SKM-1 treated with dmso at 0.1 percent for 144 hours (cell line): ENCODE data around the gene RNF175.

Experiments
- DNase-seq: peaks from one replicate; lab custom pipeline; 2025; ENCODE audit not compliant: unreplicated experiment; lab: John Stamatoyannopoulos, UW

RNF175 gene

DNA sequence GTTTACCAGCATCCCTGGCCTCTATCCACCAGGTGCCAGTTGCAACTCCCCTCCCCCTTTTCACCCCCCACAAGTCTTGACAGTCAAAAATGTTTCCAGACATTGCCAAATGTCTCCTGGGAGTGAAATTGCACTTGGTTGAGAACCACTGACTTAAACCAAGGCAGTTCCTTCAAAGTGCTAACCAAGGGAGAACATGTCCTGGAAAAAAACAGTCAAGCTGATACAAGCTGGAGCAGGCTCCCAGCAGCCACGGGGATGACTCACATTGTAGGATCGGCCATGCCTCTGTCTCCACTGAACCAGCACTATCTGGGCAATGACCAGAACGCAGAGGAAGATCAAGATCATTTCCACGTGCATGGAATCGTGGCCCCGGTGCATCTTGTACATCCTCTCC, 11.4 kb downstream of the RNF175 start:
- DNase-seq: no peak

DNA sequence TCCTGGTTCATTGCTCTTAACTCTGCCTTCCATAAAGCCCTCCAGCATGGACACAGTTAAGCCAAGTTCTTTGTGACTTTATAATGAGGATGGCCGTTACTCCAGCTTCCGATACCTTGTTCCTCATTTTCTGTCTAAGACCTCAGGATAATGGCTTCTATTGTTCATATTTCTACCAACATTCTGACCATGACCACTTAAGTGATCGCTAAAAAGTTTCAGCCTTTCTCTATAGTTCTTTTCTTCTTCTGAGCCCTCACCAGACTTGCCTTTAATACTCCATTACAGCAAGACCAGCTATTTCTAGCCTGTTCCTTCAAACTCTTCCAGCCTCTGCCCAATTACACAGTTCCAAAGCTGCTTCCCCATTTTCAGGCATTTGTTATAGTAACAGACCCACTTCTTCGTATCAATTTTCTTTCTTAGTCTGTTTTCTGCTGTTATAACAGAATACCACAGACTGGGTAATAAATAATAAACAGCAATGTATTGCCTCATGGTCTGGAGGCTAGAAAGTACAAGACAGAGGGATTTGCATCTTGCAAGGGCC, 12.3 kb downstream of the RNF175 start:
- peak; percentile 17 for DNase-seq

DNA sequence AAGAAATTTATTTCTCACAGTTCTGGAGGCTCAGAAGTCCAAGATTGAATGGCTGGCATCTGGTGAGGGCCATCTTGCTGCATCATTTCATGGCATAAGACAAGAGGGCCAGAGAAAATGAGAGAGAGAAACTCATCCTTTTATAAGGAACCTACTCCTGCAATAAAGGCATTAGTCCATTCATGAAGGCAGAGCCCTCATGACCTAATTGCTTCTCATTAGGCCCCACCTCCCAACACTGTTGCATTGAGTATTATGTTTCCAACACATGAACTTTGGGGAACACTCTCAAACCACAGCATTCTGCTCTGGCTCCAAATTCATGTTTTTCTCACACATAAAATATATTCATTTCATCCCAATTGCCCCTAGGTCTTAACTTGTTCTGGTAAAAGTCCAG, 14.2 kb downstream of the RNF175 start:
- DNase-seq: no peak

DNA sequence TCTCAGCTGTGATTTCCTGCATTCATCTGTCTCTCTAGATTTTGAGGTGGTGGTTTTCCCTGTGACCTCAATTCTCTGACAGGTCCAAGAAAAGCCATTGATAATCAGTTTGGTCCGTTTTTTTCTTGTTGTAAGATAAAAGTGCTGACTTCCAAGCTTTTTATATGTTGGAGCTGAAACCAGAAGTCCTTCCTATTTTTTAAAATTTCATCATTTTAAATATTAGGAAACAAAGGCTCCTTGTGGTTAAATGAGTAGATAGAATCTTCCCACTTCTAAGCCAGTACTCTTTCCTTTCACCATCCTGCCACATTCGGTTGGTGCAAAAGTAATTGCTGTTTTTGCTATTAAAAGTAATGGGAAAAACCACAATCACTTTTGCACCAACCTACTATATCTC, 18.3 kb downstream of the RNF175 start:
- DNase-seq: no peak

DNA sequence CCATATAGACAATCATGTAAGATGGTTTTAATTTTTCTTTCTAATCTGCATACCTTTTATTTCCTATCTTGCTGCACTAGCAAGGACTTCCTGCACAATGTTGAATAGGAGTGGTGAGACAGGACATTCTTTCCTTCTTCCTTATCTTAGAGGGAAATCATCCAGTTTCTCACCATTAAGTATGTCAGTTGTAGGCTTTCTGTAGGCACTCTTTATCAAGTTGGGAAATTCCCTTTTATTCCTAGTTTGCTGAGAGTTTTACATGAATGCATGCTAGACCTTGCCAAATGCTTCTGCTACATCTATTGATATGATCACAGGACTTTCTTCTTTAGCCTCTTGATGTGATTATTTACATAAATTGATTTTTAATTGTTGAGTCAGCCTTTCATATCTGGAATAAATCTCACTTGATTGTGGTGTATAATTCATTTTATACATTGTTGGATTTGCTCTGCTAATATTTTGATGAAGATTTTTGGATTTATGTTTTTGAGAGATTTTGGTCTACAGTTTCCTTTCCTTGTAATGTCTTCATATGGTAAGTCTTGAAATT, 23.8 kb downstream of the RNF175 start:
- DNase-seq: no peak

DNA sequence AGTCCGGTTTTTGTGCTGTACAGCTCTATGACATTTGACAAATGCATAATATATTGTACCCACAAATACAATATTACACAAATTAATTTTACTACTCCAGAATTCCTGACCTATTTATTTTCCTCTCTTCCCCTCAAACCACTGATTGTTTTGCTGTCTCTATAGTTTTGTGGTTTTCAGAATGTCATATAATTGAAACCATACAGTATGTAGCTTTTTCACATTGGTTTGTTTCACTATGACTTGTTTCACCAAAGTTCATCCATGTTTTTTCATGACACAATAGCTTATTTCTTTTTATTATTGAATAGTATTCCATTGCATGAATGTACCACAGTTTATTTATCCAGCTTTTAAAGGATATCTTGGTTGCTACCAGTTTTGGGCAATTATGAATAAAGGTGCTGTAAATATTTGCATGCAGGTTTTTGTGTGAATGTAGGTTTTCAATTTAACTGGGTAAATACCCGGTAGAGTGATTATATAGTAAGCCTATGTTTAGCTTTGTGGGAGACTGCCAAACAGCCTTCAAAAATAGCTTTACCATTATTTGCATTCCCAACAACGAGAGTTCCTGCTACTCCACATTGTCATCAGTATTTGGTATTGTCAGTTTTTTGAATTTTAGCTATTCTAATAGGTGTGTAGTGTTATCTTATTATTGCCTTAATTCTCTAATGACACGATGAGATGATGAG, 25.9 kb downstream of the RNF175 start:
- DNase-seq: no peak

DNA sequence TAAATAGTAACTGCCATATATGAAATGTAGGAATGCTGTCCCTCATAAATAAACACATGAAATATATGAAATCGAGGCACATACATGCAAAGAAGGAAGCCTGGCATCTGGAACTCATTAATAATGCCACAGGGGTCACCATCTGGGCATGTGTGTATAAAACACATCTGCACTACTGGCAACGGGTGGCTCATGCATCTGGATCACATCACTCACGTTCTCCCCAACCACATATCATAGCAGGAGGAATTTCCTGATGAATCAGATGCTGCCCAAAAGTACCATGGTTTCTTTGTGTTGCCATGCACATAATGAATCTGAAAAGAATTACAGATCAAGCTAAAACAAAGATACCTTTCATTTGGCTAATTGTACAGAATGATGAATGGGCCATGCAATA, 28.6 kb downstream of the RNF175 start:
- DNase-seq: no peak

DNA sequence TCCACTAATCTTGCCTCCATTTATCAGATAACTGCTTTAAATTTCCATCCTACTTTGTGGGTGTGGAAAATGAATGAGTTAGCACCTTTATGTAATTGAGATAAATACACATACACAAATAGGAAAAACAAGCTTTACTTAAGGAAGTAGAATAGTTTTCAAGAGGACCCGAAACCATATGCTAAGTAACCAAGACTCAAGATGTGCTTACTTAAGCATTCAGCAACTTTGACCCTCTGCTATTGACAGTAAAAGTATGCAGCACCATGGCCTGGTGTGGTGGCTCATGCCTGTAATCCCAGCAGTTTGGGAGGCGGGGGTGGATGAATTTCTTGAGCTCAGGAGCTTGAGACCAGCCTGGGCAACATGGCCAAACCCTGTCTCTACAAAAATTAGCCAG, 29.9 kb downstream of the RNF175 start:
- DNase-seq: no peak

DNA sequence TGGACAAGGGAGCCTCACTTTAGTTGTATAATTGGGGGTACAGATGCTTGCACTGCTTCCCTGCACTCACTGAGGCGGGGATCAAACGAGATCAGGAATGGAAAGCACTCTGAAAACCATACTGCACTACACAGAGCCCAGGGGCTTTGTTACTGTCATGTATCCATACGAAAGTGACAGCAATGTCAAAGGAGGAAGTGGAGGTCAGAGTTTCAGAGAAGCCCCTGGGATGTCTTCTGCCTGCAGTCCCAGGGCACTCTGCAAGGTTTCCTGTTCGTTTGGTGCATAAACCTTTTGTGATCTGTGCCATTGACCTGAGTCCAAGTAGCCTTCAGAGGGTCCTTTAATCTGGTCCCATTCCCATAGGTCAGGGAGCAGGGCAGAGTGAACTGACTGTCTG, 31.2 kb downstream of the RNF175 start:
- DNase-seq: peak; percentile 13

DNA sequence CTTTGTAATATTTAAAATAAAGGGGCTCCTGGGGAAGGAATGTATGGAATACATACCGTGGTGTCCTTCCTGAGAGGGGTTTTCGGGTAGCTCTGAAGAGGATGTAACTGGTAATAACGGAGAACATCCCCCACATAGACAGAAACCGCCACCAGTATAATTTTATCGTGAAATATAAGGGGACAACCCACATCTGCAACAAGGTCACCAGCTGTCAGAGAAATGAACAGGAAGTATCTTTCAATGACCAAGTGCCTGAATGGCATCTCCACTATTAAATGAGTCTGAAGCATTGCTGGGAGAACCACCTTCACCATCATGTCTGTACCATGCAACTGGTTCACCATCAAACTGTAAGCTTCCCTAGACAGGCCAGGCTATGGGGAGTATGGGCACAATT, 31.7 kb downstream of the RNF175 start:
- no peak for DNase-seq

DNA sequence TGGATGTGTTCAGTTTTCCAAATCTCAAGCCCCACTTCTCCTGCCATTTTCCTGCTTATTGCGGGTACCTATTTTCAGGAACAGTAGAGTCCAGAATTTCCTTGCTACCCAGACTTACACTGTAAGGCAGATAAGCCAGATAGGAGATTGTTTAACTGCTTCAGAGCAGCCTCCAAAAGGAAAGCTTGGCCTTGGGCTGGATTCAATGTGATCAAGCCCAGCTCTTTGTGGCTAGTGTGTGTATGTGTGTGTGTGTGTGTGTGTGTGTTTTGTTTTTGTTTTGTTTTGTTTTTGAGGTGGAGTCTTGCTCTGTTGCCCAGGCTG, 34.0 kb downstream of the RNF175 start:
- no peak for DNase-seq

DNA sequence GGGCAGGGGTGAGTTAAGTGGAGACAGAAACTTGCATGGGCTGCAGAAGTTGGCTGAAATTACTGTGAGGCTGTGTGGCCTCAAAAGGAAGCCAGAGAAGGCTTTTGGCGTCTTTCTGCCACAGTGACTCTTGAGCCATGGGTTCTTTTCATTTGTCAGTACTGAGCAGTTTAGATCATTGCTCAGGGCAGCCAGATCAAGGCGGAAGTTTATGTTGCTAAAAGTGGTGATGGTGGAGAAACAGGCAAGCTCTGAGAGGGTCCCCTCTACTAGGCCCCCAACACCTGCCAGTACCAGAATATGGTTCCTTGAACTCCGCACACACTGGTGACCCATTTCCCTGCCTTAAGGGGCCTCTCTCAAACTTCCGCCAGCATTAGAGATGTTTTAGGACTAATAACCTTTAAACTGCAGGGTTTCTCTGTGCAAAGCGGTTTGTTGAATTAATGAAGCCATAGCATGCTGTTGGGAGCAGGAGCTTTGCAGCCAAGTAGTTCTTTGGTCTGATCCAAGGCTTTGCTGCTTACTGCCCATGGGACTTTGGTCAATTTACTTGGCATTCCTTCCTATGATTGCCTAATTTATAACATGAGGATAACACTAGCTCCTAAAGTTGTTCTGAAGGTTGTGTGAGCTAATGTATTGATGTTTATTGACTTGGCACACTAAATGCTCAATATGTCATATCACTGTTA, 34.5 kb downstream of the RNF175 start:
- no peak for DNase-seq

DNA sequence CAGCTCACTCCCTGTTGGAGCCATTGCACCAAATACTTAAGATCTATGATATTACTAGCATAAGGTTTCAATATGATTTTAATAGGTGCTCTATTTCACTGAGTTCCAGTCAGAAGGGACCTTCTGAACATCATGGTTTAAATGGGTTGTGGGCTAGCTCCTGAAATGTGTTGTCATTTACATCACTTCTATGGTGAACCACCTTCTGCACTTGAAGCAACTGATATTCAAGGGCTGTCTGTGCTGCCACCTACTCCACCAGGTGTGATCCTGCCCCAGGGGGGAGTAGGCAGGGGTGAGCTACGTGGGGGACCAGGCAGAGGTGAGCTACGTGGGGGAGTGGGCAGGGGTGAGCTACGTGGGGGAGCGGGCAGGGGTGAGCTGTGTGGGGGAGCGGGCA, 35.2 kb downstream of the RNF175 start:
- DNase-seq: no peak

DNA sequence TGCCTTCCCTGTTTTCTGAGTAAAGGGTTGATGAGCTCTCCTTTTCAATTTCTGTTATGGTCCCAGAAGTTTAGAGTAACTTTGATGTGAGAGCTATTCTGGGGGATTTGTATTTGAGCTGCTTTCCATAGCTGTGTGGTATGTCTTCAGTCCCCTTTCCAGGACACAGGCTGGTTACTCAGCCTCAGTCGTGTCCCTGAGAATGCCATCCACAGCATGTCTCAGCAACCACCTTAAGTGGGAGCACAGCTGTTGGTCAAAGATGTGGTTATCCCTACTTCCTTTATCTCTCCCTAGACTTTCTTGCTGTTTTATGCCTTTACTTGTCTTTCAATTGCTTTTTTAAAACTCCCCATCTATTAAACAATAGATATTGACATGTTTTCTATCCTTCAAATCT, 37.8 kb downstream of the RNF175 start:
- DNase-seq: no peak

DNA sequence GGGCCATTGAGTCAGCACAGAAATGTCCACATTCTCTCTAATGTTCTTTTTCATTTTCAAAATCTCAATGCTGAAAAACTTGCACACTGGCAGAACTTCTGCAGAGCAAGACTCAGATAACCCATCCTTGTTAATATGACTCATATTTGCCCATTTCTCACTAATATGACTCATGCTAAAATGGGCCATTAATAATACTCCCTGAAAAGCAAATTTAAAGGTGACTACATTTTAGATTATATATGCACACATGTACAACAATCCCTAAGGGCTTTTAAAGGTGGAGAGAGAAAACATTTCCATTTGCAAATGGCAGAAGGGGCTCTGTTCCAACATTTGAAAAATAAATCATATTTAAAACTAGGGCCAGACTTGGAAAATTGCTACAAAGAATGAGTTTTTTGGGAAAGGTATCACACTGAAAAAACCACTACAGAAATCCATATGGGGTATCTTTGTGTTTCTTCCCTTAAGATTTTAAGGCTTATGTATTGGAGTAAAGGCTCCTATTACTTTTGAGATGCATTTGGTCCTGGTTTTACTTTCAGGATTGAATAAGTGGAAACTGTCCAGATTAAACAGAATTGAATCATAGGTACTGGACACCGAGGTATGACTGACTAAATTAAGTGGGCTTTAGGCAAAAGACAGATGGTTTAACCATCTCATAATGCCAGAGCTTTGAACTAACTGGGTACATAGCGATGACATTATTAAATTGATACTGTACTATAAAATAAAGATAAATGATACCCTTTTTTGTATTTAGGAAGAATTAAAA, 45.8 kb downstream of the RNF175 start:
- no peak for DNase-seq

DNA sequence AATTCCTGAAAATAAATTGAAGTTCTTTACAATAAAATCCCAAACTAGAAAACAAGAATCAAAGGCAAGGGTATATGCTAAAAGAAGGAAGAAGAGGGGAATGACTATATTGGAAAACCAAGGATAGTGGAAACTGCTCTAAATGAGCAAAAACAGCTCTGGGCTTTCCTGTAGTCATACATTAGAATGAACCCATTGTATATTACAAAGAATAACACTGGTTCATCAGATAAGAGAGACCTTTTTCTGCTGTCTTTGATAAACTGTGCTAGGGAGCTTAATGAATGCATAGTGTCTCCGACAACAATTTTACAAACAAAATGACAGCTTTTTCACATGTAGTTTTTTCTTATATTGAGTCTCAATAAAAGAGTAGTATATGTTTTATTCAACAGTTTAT, 49.1 kb downstream of the RNF175 start:
- DNase-seq: no peak

DNA sequence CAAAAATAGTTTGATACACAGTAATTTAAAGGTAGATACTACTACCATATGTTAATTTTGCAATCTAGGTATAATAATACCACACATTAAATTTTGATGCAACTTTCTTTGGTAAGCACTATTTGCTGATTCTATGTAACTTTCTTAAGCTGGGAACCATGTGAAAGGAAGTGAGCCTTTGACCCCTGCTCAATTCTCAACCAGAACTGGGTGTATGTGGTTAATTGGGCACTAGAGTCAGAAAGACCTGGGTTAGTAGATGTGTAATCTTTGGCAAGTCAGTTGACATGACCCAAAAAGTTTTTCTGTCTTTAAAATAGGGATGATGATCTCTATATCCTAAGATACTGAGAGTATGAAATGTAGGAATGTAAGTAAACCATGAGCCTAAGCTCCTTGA, 53.3 kb downstream of the RNF175 start:
- no peak for DNase-seq

DNA sequence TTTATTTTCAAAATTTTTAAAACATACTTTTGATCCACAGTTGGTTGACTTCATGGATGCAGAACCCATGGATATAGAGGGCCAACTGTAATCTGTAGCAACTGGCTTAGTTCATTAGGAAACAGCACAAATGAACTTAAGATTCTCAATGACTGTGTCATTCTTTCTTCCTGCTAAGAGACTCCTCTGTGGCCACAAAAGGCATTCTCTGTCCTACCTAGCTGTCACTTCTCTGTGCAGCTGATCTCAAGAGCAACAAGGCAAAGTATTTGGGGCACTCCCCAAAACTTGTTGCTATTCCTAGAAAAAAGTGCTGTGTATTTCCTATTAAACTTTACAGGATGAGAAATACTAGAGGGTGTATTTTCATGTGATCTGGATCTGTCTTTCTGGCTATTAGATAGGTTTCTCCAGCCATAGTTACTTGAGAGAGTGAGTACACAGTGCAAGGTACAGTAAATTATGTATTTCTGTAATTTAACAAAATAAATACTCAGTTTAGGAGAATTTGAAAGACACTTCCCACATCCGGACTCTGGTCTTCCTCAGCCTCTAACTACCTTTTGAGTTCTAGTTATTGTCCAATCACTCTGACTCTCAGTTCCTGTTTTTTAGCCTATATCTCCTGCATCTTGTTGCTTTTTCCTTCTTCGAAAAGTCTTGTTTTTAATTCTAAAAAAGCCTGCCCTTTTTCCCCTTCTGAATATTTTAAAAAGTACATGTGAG, 53.9 kb downstream of the RNF175 start:
- peak; percentile 75 for DNase-seq

DNA sequence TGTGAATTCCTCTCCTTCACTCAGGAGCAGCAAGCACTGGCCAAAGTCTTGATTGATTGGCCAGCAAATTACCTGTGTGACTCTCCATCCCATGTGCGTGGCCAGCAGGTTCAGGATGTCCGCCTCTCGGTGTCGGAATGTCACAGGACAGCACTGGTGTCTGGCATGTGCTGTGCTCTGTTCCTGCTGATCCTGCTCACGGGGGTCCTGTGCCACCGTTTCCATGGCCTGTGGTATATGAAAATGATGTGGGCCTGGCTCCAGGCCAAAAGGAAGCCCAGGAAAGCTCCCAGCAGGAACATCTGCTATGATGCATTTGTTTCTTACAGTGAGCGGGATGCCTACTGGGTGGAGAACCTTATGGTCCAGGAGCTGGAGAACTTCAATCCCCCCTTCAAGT, 55.3 kb downstream of the RNF175 start:
- no peak for DNase-seq

DNA sequence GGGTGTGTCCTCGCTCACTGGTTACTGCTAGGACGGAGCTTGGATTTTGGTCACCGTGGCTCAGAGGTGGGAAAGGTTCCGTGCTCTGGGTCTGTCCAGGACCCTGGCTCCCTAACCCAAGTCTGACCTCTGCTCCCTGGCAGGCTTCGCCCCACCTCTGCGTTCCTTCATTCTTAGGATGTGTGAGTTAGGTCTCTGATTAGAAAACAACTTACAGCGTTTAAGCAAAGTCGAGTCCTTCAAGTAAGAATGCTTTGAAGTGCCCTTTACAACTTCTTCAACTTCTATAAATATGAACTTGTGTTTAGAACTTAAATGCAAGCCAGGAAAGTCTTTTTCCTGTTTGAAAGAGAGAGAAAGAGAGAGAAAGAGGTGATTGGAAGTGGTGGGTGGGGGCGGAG, 74.9 kb downstream of the RNF175 start:
- no peak for DNase-seq
